Epidermal melanocyte (primary cell): Measurements from ENCODE around the gene TPBG.
"Not testable (repeated sequence)": the region's sequence is repeated elsewhere in the genome, so short reads cannot be mapped to it uniquely, and the experiment has no call there.

Source experiments
- DNase-seq: peaks from one replicate; pipeline ENCODE4 v3.0.0; 2011; ENCODE audit warnings: low spot score; ENCODE audit not compliant: insufficient read length

Gene TPBG

GRCh38 chr6:82374516-82374915 is 10.9 kb downstream of the TPBG start:
- no peak for DNase-seq

- DNase-seq: no peak
Observed at GRCh38 chr6:82376636-82377035, 13.0 kb downstream of the TPBG start.

- no peak for DNase-seq
Observed at GRCh38 chr6:82380566-82381185, 17.1 kb downstream of the TPBG start.

- DNase-seq: no peak
Observed at GRCh38 chr6:82381278-82381677, 17.7 kb downstream of the TPBG start.

DNA sequence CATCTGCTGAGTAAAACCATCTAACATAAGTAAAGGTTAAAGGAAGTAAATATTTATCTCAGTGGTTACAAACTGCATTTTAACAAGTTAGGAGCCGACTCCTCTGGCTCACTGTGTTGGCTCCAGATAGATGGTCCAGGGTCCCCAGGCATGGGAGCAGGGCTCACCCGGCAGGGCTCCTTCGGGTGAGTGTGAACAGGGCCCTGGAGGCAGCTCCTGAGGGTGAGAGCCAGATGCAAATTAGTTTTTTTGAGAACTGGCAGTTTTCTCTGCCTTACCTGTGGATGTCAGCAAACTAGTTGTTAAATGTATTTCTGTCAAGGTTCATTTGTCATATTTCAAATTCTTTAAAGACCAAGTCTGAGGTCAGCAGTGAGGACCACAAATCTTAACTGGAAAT is 21.5 kb downstream of the TPBG start:
- DNase-seq: no peak

- DNase-seq: no peak
Observed at GRCh38 chr6:82385546-82385945, 21.9 kb downstream of the TPBG start.

DNA sequence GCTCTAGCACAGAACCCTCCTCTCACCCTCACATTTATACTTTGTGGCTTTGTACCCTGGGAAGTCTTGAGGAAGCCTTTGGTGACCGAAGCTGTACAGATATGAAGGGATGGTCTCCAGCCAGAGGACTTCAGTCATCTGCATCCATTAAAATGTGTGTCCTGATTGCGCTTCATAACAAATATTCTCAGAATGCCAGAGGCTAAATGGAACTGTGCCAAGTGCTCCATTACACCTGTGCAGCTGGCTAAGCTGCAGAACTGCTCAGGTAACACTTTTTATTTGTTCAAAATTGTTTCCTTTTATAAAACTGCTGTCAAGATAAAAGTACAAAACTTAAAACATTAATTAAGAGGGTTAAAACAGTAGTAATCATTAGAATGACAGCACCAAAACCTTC is 22.3 kb downstream of the TPBG start:
- DNase-seq: no peak

GRCh38 chr6:82394770-82395169 is 31.2 kb downstream of the TPBG start:
- not testable (repeated sequence) for DNase-seq

DNA sequence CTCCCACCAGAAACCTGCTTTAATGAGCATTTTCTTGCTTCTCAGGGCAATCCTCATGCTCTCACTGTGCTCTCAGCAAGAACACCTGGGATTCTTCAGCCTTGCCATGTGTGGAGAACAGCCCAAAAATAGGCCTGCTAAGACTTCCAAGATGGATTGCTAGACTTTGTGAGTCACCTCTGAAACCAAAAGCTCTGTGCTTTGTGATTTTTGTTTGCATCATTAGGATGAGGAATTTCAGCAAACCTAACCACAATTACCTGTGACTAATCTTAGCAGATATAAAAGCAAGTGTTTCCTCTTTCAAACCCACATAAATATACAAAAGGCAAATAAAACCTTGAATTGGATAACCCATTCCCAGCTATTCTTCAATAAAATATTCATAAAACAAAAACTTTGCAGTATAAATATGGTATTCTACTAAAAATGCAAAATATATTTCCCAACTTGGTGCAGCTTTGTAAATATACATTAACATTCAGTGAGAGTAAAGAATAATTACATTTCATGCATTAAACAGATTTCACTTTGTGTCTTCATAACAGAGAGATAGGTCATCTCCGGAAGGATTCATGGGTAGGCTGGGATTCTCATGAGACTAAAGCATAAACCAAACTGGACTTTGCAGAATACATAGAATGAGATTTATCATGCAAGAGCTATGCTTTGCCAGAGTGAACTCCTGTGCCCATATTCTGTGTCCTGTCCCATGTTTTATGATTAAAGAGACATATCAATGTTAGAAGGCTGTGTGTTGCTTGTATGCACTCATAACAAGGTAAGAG is 33.5 kb downstream of the TPBG start:
- no peak for DNase-seq

DNA sequence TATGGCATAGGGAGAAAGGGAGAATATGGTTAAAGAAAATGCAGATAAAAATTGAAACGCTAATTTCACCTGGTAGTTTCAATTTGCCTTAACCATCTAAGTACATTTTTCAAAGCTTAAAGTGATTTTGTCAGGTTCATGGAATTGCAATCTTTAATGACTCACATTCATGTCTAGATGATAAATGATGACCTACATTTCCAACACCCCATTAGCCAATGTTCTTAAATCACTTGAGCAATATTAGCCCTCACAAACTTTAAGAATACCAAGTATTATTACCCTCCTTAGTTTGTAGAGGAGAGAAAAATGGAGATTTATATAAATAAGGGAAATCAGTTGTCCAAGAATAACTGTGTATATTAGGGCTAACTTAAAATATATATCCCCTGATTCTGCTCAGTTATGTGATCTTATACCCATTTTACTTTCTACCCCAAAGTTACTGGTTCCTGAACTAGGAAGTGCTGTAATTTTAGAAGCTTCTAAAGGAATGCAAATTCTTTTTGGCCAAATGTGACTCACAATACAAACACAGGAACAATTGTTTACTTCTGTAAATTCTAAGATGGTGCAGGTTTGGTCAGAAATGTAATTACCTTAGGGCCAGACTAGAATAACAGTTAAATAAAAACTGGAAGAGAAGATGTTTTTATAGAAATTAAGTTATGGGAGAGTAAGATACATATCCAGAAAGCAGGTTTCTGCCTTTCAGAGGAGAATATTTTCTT is 34.5 kb downstream of the TPBG start:
- no peak for DNase-seq

DNA sequence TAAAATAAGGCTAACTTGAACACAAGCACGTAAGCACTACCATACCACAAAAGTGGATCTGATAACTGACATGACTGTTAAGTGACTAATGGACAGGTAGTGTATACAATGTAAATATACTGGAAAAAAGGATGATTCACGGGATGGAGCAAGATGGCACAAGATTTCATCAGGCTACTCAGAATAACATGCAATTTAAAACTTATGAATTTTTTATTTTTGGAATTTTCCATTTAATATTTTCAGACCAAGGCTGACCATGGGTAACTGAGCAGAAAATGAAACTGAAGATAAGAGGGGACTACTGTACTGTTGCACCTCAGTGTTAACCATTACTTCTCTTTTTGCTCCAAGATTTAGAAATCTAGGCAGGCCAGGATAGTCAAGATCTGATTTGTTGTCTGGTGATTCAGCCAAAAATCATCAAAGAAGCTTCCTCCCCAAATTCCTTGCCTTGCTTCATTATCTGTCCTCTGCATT is 45.4 kb downstream of the TPBG start:
- no peak for DNase-seq

DNA sequence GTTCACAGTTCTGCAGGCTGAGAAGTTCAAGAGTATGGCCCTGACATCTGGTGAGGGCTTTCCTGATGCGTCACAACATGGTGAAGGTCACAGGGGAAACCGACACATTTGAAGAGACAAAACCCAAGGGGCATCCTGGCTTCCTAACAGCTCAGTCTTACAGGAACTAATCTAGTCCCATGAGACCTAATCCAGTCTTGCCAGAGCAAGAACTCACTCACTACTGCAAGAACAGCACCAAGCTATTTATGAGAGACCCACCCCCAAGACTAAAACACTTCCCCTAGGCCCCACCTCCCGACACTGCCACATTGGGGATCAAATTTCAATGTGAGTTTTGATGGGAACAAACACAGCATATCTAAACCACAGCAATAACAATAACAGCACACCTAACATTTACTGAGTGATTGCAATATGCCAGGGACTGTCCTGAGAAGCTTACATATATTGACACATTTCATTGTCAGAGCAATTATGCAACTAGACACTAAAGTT is 46.6 kb downstream of the TPBG start:
- no peak for DNase-seq

DNA sequence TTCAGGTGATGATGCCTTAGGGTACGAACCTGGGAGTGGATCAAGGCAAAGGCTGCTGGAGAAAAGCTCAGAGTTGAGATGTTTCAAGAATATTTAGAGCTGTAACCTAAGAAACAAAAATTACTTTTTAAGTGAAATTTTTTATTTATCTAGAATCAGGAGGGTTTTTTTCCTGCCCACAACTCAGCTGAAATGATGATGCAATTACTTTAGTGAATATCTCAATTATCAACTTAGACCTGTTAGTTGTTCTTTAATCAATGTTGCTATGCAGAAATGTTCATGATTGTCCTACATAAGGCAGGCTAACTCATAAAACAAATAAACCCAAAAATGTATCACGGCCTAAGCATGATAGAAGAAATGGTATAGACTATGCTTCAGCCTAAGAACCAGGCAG is 50.3 kb downstream of the TPBG start:
- no peak for DNase-seq

- DNase-seq: no peak
Observed at GRCh38 chr6:82415820-82416219, 52.2 kb downstream of the TPBG start.

DNA sequence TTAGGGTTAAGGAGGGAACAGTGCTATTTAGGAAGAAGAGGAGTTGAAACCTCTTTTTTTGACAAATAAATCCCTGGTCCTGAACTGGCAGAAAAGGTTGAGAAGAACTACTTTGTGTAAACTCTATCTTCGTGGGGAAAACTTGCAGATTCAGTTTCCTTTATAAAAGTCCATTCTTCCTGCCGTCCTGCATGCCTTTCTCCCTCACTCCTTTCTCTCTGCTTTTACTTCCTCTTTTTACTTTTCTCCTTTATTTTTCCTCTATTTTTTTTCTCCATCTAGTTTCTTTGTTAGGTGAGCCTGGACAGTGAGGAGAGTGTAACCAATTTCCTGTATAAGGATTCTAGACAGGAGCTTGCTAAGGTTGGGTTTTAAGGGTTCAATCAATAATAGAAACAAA is 52.7 kb downstream of the TPBG start:
- no peak for DNase-seq
